HFF-Myc (cell line): ENCODE data around the gene FANCM.
A peak's percentile ranks its signal among the peaks of the same experiment; 100 is the strongest.

Experiments used
- DNase-seq: peaks from one replicate; pipeline ENCODE4 v3.0.0-alpha.2; 2011; ENCODE audit warnings: low read depth; ENCODE audit errors: extremely low read depth
- H3K4me3 ChIP-seq: replicated peaks from 2 replicates; pipeline ENCODE4 v1.5.1; 2011; ENCODE audit warnings: low read depth, mild to moderate bottlenecking, control low read depth, low read length
- CTCF ChIP-seq: IDR thresholded peaks from 2 replicates; pipeline ENCODE4 v1.5.1; 2012; ENCODE audit warnings: mild to moderate bottlenecking, low read depth, low read length, control low read depth; ENCODE audit errors: missing control alignments

FANCM gene

GRCh38 chr14:45123271-45123670, 12.5 kb upstream of the FANCM start:
- DNase-seq: no peak
- TF ChIP-seq CTCF: no peak
- H3K4me3 ChIP-seq: no peak overlapping the region

GRCh38 chr14:45125754-45126153, 10.0 kb upstream of the FANCM start:
- H3K4me3 ChIP-seq: no peak overlapping the region
- no peak for DNase-seq
- TF ChIP-seq CTCF: no peak

GRCh38 chr14:45128963-45129629, 6.6 kb upstream of the FANCM start:
- no peak for DNase-seq
- TF ChIP-seq CTCF: no peak
- no peak overlapping the region for H3K4me3 ChIP-seq

- no peak for DNase-seq
- H3K4me3 ChIP-seq: peak overlapping the region; percentile 74
- no peak for TF ChIP-seq CTCF
These were observed 2.1 kb upstream of the FANCM start for GRCh38 chr14:45133683-45134050.

GRCh38 chr14:45134051-45134958, 1.4 kb upstream of the FANCM start, which contains the start of gene FKBP3:
FKBP3 (minus strand) TSS chr14:45134481; CDS start chr14:45134456, 25 bp downstream.
- DNase-seq: peak; percentile 95
- TF ChIP-seq CTCF: no peak
- peak within 1 kb of the TSS; percentile 74 for H3K4me3 ChIP-seq

GRCh38 chr14:45135156-45135555, 574 bp upstream of the FANCM start:
- DNase-seq: no peak
- H3K4me3 ChIP-seq: peak overlapping the region; percentile 74
- no peak for TF ChIP-seq CTCF
